Esophagus squamous epithelium (tissue), 4 donors: ENCODE measurements around the gene LONP1.

ENCODE experiments used
- CTCF ChIP-seq, 6 experiments: fragments of 450-650 bp in 4 of 6; fragments of 200-600 bp in 2 of 6; sonication (generic) in 2 of 6; IDR thresholded peaks; one replicate each; pipeline ENCODE4 v1.5.1; 2016 to 2019; ENCODE audit warnings: antibody characterized with exemption in 6 of 6, mild to moderate bottlenecking in 4 of 6, moderate library complexity in 4 of 6
- POLR2A ChIP-seq, 4 donors: fragments of 450-650 bp; IDR thresholded peaks; one replicate each; pipeline ENCODE4 v1.6.1; 2017; ENCODE audit warnings: antibody characterized with exemption in 4 of 4, mild to moderate bottlenecking in 4 of 4, moderate library complexity in 3 of 4

- TF ChIP-seq CTCF (IDR thresholded peaks at IDR 0.05), result no peak
- TF ChIP-seq POLR2A (IDR thresholded peaks at IDR 0.05), result no peak
These were observed 38.4 kb downstream of the LONP1 start for GRCh38 chr19:5681391-5682106.
